Measurements from ENCODE around the gene CCL7.

GRCh38 chr17:34257299-34257985 is 12.6 kb upstream of the CCL7 start:
- TF ChIP-seq POLR2A (IDR thresholded peaks at IDR 0.05; ENCODE audit: low read depth, low read length) (no peak), CTCF (conservative IDR thresholded peaks at IDR 0.05; ENCODE audit: low read depth, low read length) (no peak), USF2 (IDR thresholded peaks at IDR 0.05; ENCODE audit: low read depth, low read length) (no peak), MXI1 (IDR thresholded peaks at IDR 0.05; ENCODE audit: borderline replicate concordance, low read depth, low read length) (no peak), CHD1 (IDR thresholded peaks at IDR 0.05; ENCODE audit: low read depth, low read length) (no peak), RFX5 (IDR thresholded peaks at IDR 0.05; ENCODE audit: low read depth, low read length) (no peak), FOS (IDR thresholded peaks at IDR 0.05; ENCODE audit: low read depth, low read length) (no peak), MAZ (IDR thresholded peaks at IDR 0.05; ENCODE audit: borderline replicate concordance, low read depth, low read length) (no peak)
